Astrocyte (in vitro differentiated cells and primary cell): ENCODE data around the gene CRELD2.

Experiments
- EZH2 ChIP-seq: IDR thresholded peaks from 2 replicates; pipeline ENCODE4 v1.6.1; 2012; ENCODE audit warnings: mild to moderate bottlenecking, low read length, inconsistent platforms; ENCODE audit not compliant: insufficient read depth
- TF ChIP-seq, protein P1 (sequence below): IDR thresholded peaks from 2 replicates; pipeline ENCODE4 v1.5.1; 2011; ENCODE audit warnings: low read depth, mild to moderate bottlenecking, inconsistent platforms, low read length, moderate library complexity; ENCODE audit not compliant: insufficient read depth

DNA sequence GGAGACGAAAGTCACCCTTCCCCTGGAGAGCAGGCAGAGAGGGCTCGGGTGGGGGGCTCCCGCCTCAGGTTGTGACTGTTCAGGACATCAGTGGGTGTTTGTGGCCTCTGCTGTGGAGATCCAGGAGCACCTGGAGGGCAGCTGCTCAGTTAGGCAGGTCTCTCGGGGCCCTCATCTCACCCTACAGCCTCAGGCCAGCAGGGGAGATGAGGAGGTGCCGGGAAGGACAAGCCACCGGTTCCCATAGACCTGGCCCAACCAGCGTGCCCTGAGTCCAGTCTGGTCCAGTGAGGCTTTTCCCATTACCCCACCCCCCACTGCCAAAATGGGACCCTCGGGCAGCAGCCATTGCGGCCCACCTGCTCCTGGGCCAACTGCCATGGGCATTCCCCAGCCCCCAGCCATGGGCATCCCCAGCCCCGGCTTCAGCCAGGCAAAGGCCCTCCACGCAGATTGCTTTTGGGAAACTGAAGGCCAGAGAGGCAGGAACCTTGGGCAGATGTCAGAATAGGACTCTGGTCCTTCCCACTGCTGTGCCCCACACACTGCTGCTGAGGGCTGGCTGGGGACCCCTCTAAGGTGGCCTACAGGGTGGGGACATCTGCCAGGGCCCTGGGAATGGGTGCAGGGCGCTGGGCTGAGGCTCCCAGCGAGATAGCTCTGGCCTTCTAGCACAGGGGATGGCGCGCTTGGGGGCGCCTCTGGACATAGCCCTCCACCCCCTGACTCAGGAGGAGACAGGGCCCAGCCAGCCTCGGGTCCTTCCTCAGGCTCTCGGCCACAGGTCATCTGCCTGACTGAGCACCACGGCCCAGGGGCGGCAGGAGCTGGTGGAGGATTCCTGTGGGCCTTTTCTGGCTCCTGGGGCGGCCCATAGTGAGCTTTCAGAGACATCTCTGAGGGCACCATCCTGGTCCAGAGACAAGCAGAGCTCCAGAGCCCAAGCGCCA lies 46.9 kb downstream of the CRELD2 start:
- TF ChIP-seq, protein P1, sequence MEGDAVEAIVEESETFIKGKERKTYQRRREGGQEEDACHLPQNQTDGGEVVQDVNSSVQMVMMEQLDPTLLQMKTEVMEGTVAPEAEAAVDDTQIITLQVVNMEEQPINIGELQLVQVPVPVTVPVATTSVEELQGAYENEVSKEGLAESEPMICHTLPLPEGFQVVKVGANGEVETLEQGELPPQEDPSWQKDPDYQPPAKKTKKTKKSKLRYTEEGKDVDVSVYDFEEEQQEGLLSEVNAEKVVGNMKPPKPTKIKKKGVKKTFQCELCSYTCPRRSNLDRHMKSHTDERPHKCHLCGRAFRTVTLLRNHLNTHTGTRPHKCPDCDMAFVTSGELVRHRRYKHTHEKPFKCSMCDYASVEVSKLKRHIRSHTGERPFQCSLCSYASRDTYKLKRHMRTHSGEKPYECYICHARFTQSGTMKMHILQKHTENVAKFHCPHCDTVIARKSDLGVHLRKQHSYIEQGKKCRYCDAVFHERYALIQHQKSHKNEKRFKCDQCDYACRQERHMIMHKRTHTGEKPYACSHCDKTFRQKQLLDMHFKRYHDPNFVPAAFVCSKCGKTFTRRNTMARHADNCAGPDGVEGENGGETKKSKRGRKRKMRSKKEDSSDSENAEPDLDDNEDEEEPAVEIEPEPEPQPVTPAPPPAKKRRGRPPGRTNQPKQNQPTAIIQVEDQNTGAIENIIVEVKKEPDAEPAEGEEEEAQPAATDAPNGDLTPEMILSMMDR: no peak
- TF ChIP-seq EZH2: no peak
